ENCODE data around the gene ATP10A. TPM values are rescaled to one million over a fixed set of nuclear protein-coding genes. Genes with fewer than 3 reads are reported as not detected.

The ATP10A gene
- total RNA-seq, 1 donor, result 9.7 TPM

GRCh38 chr15:25690673-25691543 lies 172.2 kb downstream of the ATP10A start:
- no peak for DNase-seq (ENCODE audit: low read depth in 2 of 3, low spot score in 2 of 3)

DNA sequence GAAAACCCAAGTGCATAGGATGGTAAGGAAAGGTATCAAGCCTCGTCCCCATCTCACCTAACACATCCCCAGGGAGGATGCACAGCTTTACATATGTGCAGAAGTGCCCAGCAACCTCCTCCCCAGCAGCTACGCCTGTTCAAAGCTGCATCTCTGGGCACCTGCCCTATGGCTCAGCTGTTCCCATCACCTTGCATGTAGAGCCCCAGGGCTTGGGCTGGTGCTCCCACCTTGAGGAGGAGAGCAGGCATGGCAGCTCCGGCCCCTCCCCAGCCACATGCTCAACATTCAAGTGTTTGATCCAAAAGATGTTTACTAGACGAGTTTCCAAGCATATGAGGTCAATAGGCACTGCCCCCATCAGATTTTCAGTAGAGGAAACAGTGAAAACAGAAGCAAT lies 173.5 kb downstream of the ATP10A start:
- no peak for DNase-seq (ENCODE audit: low read depth in 2 of 3, low spot score in 2 of 3)

GRCh38 chr15:25688166-25688565 lies 175.0 kb downstream of the ATP10A start:
- no peak for DNase-seq (ENCODE audit: low read depth in 2 of 3, low spot score in 2 of 3)

- DNase-seq (ENCODE audit: low read depth in 2 of 3, low spot score in 2 of 3), result no peak
Measured at GRCh38 chr15:25687689-25688088, 175.4 kb downstream of the ATP10A start.

GRCh38 chr15:25687276-25687675 lies 175.9 kb downstream of the ATP10A start:
- no peak for DNase-seq (ENCODE audit: low read depth in 2 of 3, low spot score in 2 of 3)

GRCh38 chr15:25686780-25687179 lies 176.3 kb downstream of the ATP10A start:
- DNase-seq (ENCODE audit: low read depth in 2 of 3, low spot score in 2 of 3), result no peak

- no peak for DNase-seq (ENCODE audit: low read depth in 2 of 3, low spot score in 2 of 3)
Measured at GRCh38 chr15:25684521-25685431, 178.4 kb downstream of the ATP10A start.

- no peak for DNase-seq (ENCODE audit: low read depth in 2 of 3, low spot score in 2 of 3)
Measured at GRCh38 chr15:25683911-25684310, 179.2 kb downstream of the ATP10A start.

GRCh38 chr15:25683415-25683814 lies 179.7 kb downstream of the ATP10A start:
- DNase-seq (ENCODE audit: low read depth in 2 of 3, low spot score in 2 of 3), result no peak

- no peak for DNase-seq (ENCODE audit: low read depth in 2 of 3, low spot score in 2 of 3)
Measured at GRCh38 chr15:25682340-25682739, 180.8 kb downstream of the ATP10A start.

DNA sequence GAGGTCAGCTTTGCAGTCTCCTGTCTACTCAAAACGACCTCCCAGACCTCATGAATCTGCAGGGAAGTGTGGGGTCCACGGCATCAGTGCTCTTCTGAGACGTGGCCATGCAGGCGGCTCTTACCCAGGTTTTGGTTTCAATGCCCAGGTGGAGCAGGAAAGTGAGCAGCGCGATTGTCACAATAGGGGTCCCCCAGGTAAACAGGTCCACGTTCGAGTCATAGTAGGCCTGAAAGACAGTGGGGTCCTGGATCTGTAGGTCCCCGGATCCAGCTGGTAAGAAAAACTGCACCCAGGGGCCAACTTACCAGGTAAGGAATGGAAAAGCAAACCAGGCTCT lies 182.5 kb downstream of the ATP10A start:
- no peak for DNase-seq (ENCODE audit: low read depth in 2 of 3, low spot score in 2 of 3)

GRCh38 chr15:25679964-25680685 lies 183.0 kb downstream of the ATP10A start:
- DNase-seq (ENCODE audit: low read depth in 2 of 3, low spot score in 2 of 3), result no peak

GRCh38 chr15:25679492-25679891 lies 183.6 kb downstream of the ATP10A start:
- no peak for DNase-seq (ENCODE audit: low read depth in 2 of 3, low spot score in 2 of 3)

DNA sequence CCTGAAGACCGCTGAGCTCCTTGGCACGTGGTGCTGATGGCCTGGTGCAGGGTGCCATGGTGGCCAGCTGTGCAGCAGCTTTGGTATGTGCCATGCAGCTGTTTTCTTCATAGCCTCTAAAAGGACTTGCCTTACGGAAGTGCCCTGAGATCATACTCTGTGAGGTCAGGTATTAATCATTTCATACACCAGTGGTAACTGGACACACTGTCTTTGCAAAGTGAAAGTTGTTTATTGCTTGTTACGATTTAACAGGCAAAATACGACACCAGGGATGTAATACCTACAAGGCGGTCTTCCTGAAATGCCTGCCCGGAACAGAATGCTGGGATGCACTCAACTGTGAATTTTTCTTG lies 184.6 kb downstream of the ATP10A start:
- no peak for DNase-seq (ENCODE audit: low read depth in 2 of 3, low spot score in 2 of 3)

- no peak for DNase-seq (ENCODE audit: low read depth in 2 of 3, low spot score in 2 of 3)
Measured at GRCh38 chr15:25677719-25678499, 185.2 kb downstream of the ATP10A start.

GRCh38 chr15:25676070-25676469 lies 187.1 kb downstream of the ATP10A start:
- no peak for DNase-seq (ENCODE audit: low read depth in 2 of 3, low spot score in 2 of 3)

DNA sequence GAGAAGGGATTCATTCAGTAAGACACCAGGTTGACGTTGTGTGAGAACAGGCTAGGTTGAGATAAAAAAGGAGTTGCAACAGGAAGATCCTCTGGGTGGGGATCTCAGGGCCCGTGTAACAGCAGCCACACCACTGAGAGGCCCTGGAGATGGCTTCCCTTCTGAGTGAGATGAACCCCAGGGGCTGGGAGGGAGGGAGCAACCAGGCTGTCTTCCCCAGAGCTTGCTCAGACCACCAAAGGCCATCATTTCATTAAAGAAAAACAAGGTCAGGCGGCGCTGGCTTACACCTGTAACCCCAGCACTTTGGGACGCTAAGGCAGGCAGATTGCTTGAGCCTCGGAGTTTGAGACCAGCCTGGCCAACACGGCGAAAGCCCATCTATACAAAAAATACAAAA lies 187.7 kb downstream of the ATP10A start:
- no peak for DNase-seq (ENCODE audit: low read depth in 2 of 3, low spot score in 2 of 3)

DNA sequence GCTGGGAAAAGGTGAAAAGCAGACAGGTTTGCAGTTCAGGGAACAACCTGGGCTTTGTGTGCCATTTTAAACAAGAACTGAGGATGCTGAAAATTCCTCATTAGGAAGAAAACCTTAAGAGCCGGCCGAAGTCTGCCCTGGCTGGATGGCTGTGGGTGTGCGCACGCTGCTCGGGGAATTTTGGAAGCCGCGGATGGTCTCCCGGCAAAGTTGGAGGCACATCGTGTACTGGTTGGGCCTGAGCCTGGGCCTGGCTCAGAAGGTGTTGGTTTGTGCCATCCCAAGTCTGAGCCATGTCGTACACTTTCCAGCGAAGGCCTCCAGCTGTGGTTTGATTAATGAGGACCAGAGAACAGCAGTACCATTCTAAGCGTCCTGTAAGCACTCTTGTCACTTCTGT lies 188.2 kb downstream of the ATP10A start:
- no peak for DNase-seq (ENCODE audit: low read depth in 2 of 3, low spot score in 2 of 3)

- no peak for DNase-seq (ENCODE audit: low read depth in 2 of 3, low spot score in 2 of 3)
Measured at GRCh38 chr15:25673972-25674371, 189.2 kb downstream of the ATP10A start.

DNA sequence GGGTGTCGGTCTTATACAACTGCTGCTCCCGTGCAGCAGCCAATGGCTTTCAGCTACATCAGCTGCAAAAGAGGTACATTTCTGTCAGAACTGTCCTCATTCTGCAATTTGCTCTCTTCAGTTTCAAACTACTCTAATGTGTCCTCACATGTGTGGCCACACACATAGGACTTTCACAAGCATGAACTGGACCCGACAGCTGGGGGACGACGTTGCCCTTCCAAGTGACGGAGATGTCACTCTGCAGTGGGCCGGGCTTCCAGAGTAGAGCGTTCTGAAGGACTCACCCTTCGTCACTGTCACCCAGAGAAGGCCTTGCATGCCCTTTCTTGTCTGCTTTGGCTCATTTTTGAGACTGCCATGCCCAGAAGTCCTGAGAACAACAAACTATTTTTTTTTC lies 189.8 kb downstream of the ATP10A start:
- DNase-seq (ENCODE audit: low read depth in 2 of 3, low spot score in 2 of 3), result no peak

Measured in hematopoietic multipotent progenitor cell (in vitro differentiated cells).